DMS53 treated with DMSO at 0.1 percent for 48 hours (cell line): Measurements from ENCODE around the gene RNF220.
"Not testable (repeated sequence)": the region's sequence is repeated elsewhere in the genome, so short reads cannot be mapped to it uniquely, and the experiment has no call there.

Source experiments
- DNase-seq: peaks from one replicate; lab custom pipeline; 2025; ENCODE audit not compliant: unreplicated experiment; lab: John Stamatoyannopoulos, UW

The RNF220 gene

DNA sequence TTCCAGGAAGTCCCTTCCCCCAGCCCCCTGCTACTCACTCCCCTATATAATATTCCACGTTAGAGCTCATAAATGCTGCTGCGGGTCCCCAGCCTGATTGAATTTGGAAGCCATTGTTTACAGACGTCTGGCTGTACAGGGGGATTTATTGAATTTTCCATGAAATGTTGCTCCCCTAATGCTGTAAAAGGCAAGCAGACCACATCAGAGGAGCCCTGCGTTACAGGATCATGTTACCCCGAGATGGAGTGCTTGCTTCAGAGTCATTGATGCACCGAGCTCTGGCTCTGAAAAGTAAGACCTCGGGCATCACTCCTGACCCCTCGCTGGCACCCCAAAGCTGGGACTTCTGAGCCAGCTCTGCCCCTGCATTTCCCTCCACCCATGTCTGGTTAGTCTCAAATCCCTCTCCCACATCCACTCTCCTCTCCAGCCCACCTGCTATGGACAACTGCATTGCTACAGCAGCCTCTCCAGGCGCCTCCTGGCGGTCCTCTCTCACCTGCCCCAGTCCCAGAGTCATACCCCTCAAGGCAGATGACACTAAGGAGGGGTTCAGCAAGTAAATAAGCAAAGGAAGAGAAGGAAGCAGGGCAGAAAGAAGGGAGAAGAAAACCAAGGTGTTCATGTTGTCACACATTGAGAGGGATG, 141.5 kb downstream of the RNF220 start:
- no peak for DNase-seq

DNA sequence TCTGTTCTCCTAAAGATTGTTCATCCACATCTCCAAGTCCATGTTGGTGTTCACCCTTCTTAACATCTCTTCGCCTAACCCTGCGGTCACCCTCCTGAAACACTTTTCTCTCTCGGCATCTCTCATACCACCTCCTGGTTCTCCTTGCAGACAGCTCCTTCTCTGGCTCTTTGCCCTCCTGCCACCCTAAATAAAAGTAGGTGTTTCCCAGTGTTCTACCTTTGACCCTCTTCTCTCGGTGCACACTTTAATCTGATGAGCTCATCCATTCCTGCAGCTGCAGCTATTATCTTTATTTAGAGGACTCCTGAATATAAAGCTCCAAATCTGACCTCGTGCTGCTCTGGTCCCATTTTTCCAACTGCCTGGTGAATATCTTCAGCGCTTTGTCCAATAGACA, 142.3 kb downstream of the RNF220 start:
- DNase-seq: no peak

DNA sequence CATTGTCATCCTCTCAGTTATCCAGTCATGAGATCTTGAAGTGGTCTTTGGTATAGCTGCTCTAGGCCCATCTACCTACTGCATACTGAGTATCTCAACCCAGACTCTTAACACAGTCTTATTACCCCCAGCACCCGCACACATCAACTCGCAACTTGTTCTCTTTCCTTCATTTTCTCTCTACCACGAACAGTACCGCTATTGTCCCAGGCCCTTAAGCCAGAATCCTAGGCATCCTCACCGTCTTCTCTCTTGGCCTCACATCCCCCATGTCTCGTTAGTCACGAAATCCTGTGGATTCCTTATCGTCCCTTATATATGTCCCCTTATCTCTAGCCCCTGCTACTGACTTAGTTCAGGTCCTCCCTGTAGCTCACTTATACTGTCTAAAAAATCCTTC, 142.8 kb downstream of the RNF220 start:
- DNase-seq: no peak

GRCh38 chr1:44549510-44549909, 144.5 kb downstream of the RNF220 start:
- no peak for DNase-seq

GRCh38 chr1:44553127-44553758, 148.2 kb downstream of the RNF220 start:
- DNase-seq: no peak

DNA sequence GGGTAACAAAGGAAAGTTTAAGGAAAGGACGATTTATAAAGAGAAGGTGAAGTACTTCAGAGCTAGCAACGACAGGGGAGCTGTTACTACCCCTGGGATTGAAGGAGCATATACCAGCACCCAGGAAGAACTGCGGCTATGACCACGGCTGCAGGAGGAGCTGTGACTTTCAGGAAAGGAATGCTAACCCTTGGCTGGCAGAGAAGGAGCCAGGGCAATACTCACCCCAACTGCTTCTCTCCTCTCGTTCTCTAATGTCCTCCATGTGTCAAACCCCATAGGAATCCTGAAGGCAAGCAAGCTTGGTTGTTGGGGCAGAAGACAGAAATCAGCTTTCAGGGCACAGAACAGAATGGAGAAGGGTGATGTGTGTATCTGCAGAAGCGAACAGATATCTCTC, 148.7 kb downstream of the RNF220 start:
- DNase-seq: no peak

DNA sequence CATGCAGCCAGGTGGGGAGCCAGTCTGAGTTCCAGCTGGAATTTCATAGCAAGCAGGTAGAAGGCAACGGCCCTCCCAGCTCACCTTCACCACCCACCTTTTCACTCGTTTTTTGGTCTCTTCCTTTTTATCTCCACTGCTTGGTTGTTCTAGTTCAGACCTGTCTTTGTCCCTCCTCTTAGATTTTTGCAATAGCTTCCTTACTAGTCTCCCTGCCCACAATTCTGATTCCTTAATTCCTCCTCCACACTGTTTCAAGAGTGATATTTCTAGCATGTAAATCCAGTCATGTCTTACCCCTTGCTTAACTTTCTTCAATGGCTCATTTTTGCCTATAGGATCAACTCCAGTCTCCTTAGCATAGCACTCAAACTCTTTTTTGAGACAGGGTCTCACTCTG, 149.7 kb downstream of the RNF220 start:
- DNase-seq: no peak

DNA sequence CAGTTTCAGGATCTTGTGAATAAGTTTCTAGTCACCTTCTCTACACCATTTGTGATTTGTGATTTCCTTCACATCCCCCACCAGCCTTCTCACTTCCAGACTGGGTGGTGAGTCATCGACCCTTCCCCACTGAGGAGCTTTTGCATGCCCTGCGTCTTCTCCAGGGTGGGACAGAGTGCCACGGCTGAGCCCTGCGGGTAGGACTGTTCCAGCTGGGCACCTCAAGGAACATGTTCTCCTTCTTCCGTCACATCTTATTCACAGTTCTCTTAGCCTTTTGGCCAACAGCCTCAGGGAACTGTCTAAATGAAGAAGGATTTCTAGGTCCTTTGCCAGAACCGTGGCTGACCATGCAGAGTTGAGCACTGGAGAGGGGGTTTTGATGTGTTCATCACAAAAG, 152.7 kb downstream of the RNF220 start:
- no peak for DNase-seq

DNA sequence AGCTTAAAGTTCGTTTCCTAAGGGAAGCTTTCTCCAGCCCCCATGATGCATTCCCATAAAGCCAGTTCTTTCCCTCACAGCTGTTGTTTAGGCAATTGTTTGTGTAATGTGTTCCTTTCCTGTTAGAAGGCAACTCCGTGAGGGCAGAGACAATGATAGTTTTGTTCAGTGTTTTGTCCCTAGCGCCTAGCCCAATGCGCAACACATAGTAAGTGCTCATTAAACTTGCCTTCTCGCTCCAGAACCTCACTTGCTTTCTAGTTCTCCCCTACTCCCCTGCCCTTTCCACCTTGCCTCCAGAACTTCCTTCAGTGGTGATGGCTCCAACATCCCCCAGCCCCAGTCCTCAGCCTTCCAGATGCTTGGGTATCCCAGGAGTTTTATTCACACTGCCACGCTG, 153.8 kb downstream of the RNF220 start:
- no peak for DNase-seq

DNA sequence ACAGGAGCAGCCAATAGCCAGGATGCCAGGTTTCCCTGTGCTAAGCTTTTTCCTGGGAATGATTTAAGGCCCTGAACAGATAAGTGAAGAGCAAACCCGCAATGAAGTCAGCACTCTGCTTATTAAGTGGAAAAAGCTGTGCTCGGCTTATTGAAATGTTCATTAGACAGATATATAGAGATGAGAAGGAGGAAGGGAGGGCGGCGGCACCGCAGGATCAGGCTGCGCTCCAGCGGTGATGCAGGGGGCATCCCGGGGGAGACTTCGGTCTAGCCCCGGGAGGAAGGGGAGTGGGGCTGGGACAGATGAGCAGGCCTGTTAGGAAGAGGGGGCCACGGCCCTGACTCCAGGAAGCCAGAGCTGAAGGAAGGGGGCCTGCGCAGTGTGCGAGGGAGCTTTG, 154.3 kb downstream of the RNF220 start:
- no peak for DNase-seq

GRCh38 chr1:44559913-44560312, 154.9 kb downstream of the RNF220 start:
- DNase-seq: no peak

GRCh38 chr1:44560696-44561095, 155.6 kb downstream of the RNF220 start:
- not testable (repeated sequence) for DNase-seq

DNA sequence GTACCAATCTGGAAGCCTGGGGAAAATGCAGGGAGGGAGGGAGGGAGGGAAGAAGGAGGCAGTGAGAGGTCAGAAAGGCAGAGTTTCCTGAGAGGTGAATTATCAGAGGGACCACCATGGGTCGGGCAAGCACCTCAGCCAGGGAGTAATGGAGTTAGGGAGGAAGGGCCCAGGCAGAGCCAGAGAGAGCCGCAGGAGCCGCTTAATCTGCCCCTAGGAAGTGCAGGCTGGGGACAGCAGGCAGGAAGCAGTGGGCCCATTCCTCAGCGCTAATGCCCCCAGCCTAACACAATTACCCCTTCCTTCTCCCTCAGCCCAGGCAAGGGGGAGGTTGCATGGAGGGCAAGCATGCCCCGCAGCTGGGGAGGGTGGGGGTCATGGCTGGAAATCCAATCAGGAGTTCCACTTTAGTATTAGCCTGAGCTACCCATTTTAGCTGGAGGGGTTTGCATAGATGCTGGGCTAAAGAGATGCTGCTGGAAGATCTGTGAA, 160.2 kb downstream of the RNF220 start:
- DNase-seq: no peak

- no peak for DNase-seq
These were observed 160.8 kb downstream of the RNF220 start for GRCh38 chr1:44565833-44566232.

- no peak for DNase-seq
These were observed 161.4 kb downstream of the RNF220 start for GRCh38 chr1:44566281-44567046.

DNA sequence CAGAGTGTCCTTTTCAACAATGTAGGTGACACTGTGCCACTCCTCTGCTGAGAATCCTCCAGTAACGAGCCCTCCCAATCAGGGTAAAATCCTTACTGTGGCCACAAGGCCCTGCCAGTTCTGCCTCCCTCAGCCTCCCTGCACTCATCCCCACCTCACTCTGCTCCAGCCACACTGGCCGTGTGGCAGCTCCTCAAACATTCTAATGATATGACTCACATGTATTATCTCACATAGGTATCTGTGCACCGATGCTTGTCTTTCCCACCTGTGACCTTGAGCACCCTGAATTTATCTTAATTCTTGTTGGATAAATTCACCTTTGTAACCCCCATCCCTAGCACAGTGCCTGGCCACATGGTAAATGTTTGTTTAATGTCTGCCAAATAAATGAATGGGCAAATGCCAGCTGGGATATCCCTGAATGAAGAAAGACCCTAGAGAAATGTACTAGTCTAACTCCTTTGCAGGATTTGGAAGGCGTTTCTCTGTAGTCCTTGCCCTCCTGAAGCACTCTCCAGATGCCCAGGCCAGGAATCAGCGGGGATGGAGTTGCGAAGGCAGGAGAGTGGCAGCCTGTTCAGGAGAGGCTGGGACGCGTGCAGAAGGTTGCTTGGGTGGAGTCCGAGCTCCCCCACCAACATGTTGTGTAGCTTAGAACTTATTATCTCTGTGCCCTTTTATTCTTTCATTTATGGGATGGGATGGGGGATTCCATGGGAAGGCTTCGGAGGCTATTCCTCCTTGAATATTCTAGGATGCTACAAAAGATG, 163.3 kb downstream of the RNF220 start:
- peak; percentile 58 for DNase-seq

DNA sequence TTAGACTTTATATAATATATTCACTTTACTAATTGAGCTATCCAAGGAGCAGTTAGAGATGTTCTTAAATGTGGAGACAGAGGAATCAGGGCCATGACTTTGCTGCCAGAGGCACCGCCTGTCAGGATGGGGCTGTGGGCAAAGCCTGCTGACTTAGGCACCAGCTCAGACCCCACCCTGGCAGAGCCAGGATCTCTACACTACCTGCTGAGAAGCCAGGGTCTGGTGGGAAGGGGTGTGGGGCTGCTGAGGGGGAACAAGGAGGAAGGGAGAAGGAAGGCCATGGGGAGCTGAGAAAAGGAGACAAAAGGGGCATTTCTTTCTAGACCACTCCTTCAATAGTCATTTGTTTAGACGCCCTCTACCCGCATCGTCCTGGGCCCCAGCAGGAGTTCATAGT, 164.4 kb downstream of the RNF220 start:
- DNase-seq: no peak

GRCh38 chr1:44571712-44572571, 166.9 kb downstream of the RNF220 start:
- peak; percentile 16 for DNase-seq

DNA sequence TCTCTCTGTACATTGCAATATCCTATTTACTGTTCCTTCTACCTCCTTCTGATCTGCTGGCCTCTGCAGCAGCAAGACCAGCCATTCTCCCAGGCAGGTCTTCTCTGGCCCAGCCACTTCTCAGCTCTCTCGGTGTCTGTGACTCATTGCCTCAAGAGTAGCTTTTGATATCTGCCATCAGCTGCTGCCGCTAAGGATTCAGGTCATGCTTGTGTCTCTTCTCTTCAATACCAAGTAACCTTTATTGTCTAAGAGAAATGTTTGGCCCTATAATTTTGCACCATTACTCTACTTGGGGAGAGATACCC, 167.5 kb downstream of the RNF220 start:
- peak; percentile 37 for DNase-seq

- no peak for DNase-seq
These were observed 170.3 kb downstream of the RNF220 start for GRCh38 chr1:44575396-44575795.
